ENCODE measurements around the gene TK2. TPM values are rescaled to one million over a fixed set of nuclear protein-coding genes. Genes with fewer than 3 reads are reported as not detected.

Gene TK2
- total and polyA plus RNA-seq, 9 of the 15 experiments (the other 6 are each of a cell fraction or from before 2014, with no cell fraction given), result 1.1 to 10.2 (median 5.3) TPM

DNA sequence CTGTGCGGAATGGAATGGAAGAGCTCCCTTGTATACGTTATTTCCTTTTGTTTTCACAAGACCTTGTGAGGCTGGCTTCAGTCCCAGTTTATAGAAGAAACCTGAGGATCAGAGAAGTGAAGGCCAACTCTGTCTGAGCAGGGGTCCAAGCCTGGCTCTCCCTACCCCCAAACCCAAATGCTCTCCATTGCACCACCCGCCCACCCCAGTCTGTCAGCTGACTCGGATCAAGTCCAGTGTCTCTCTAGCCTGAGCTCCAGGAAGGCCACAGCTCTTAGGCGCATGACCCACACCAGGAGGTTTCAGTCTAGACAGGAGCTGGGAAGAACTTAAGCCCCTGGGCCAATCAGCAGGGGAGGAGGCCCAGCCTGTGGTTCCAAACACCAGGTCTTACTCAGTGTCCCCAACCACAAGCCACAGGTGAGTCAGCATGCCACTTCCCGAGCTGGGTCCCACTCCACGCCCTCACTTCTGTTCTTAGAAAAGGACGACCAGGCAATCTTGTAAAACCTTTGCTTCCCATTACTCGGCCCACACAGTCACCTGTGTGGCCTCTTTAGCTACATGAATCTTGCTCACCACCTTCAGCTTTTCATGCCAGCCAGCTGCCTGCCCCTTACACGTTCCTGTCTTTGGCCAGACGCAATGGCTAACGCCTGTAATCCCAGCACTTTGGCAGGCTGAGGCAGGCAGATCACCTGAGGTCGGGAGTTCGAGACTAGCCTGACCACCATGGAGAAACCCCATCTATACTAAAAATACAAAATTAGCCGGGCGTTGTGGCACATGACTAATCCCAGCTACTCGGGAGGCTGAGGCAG, 27.8 kb downstream of the TK2 start (continued):
- TF ChIP-seq, protein P1, sequence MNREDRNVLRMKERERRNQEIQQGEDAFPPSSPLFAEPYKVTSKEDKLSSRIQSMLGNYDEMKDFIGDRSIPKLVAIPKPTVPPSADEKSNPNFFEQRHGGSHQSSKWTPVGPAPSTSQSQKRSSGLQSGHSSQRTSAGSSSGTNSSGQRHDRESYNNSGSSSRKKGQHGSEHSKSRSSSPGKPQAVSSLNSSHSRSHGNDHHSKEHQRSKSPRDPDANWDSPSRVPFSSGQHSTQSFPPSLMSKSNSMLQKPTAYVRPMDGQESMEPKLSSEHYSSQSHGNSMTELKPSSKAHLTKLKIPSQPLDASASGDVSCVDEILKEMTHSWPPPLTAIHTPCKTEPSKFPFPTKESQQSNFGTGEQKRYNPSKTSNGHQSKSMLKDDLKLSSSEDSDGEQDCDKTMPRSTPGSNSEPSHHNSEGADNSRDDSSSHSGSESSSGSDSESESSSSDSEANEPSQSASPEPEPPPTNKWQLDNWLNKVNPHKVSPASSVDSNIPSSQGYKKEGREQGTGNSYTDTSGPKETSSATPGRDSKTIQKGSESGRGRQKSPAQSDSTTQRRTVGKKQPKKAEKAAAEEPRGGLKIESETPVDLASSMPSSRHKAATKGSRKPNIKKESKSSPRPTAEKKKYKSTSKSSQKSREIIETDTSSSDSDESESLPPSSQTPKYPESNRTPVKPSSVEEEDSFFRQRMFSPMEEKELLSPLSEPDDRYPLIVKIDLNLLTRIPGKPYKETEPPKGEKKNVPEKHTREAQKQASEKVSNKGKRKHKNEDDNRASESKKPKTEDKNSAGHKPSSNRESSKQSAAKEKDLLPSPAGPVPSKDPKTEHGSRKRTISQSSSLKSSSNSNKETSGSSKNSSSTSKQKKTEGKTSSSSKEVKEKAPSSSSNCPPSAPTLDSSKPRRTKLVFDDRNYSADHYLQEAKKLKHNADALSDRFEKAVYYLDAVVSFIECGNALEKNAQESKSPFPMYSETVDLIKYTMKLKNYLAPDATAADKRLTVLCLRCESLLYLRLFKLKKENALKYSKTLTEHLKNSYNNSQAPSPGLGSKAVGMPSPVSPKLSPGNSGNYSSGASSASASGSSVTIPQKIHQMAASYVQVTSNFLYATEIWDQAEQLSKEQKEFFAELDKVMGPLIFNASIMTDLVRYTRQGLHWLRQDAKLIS (CRISPR knock-in tag; IDR thresholded peaks at IDR 0.05), result no peak
- 0 out of 2 replicates have a peak, but pooled peaks have one; percentile 10 for TF ChIP-seq ETV1 (tag; conservative IDR thresholded peaks at IDR 0.05; ENCODE audit: low read depth)
- TF ChIP-seq MLLT1 (IDR thresholded peaks at IDR 0.05), result peak in 1 of 2 experiments; percentile 72; a peak in 2 of 4 replicates
- TF ChIP-seq ATF1 (CRISPR knock-in tag; IDR thresholded peaks at IDR 0.05), result no peak
- TF ChIP-seq ATF1 (tag; IDR thresholded peaks at IDR 0.05), result no peak
- TF ChIP-seq E2F6 (IDR thresholded peaks at IDR 0.05; ENCODE audit: borderline replicate concordance in 1 of 2, extremely low read depth in 1 of 2, insufficient read depth in 1 of 2, insufficient read length in 1 of 2, low read depth in 1 of 2, low read length in 1 of 2, poor library complexity in 1 of 2, severe bottlenecking in 1 of 2), result peak in 1 of 2 experiments; percentile 24
- TF ChIP-seq ZNF589 (CRISPR knock-in tag; IDR thresholded peaks at IDR 0.05; ENCODE audit: low read depth), result peak; percentile 29; the same call in 1 of the 2 replicates
- peak; percentile 69; the same call in 1 of the 2 replicates for TF ChIP-seq ZEB2 (IDR thresholded peaks at IDR 0.05)
- TF ChIP-seq ATF3 (IDR thresholded peaks at IDR 0.05), result peak; percentile 85
- TF ChIP-seq ATF3 (CRISPR knock-in tag; conservative IDR thresholded peaks at IDR 0.05), result no peak
- TF ChIP-seq EGR1 (conservative IDR thresholded peaks at IDR 0.05), result peak; percentile 34; the same call in 1 of the 2 replicates
- peak in 1 of 2 experiments; percentile 31; a peak in 1 of 4 replicates for TF ChIP-seq MAZ (CRISPR knock-in tag; conservative IDR thresholded peaks at IDR 0.05 in 1 of 2, IDR thresholded peaks at IDR 0.05 in 1 of 2)
- TF ChIP-seq MAX (CRISPR knock-in tag; IDR thresholded peaks at IDR 0.05), result peak; percentile 77
- no peak for TF ChIP-seq KDM2B (CRISPR knock-in tag; IDR thresholded peaks at IDR 0.05)
- TF ChIP-seq, protein P2, sequence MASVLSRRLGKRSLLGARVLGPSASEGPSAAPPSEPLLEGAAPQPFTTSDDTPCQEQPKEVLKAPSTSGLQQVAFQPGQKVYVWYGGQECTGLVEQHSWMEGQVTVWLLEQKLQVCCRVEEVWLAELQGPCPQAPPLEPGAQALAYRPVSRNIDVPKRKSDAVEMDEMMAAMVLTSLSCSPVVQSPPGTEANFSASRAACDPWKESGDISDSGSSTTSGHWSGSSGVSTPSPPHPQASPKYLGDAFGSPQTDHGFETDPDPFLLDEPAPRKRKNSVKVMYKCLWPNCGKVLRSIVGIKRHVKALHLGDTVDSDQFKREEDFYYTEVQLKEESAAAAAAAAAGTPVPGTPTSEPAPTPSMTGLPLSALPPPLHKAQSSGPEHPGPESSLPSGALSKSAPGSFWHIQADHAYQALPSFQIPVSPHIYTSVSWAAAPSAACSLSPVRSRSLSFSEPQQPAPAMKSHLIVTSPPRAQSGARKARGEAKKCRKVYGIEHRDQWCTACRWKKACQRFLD (CRISPR knock-in tag; IDR thresholded peaks at IDR 0.05), result 0 out of 2 replicates have a peak, but pooled peaks have one; percentile 77
- no peak for TF ChIP-seq LCOR (CRISPR knock-in tag; IDR thresholded peaks at IDR 0.05)
- no peak for TF ChIP-seq CBX3 (IDR thresholded peaks at IDR 0.05; ENCODE audit: borderline replicate concordance in 1 of 2, low read length in 2 of 2)
